SK-N-SH (cell line): Measurements from ENCODE around the gene SGPP2.

Experiments used
- CTCF ChIP-seq: fragments of 200-600 bp; sonication (generic); IDR thresholded peaks from 2 replicates; pipeline ENCODE4 v1.6.1; 2017; ENCODE audit warnings: antibody characterized with exemption, mild to moderate bottlenecking, moderate library complexity
- EP300 ChIP-seq, 2 experiments: IDR thresholded peaks; 2 replicates each; pipeline versions ENCODE4 v1.4.0 to v1.6.1; 2012; ENCODE audit warnings: borderline replicate concordance in 1 of 2, low read depth in 1 of 2, low read length in 1 of 2
- FOXJ3 ChIP-seq: sonication (generic); formaldehyde crosslinking; IDR thresholded peaks from 2 replicates; pipeline ENCODE4 v1.5.1; 2020; ENCODE audit warnings: mild to moderate bottlenecking, missing genetic modification reagents
- MXI1 ChIP-seq: IDR thresholded peaks from 2 replicates; pipeline ENCODE4 v1.6.1; 2012; ENCODE audit warnings: mild to moderate bottlenecking, low read depth, low read length, improper control_type of control experiment
- POLR2AphosphoS5 ChIP-seq: IDR thresholded peaks from 2 replicates; pipeline ENCODE4 v1.6.1; 2012; ENCODE audit warnings: low read depth, low read length
- SMC3 ChIP-seq: IDR thresholded peaks from 2 replicates; pipeline ENCODE4 v1.6.1; 2012; ENCODE audit warnings: low read depth, low read length, improper control_type of control experiment
- TAF1 ChIP-seq: IDR thresholded peaks from 2 replicates; pipeline ENCODE4 v1.6.1; 2012; ENCODE audit warnings: low read depth, mild to moderate bottlenecking, low read length, moderate library complexity, borderline replicate concordance

DNA sequence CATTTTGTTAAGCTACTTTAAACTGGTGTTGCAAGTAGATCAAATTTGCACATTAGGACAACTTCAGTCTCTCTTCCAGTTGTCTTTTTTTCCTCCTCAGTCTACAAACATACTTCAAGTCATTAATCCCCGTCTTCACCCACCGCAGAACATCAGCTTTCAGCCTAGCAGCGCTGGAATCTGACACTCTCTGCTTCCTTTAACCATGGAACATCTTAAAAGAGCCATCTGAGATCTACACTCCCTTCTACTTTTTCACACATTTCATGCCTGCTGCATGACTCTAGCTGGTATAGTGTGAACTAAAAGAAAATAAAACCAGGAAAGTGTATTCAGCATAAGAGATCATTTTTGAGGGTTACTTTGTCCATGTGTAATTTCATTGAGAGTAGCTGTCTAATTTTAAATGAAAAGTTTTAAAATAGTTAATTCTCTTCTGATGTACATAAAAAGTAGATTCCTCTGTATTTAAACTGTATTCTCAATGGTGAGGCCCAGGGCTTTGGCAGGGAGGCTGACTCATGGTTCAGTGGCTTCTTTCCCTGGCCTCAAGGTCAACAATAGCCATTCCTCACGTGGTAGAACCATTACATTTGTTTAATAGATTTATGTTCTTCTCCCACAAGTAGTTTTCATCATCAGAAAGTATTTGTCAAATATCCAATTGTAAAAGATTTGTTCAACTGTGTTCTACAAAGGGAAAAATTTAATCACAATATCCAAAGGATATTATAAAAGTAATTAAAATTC lies 16.5 kb downstream of the SGPP2 start:
- TF ChIP-seq FOXJ3 (CRISPR knock-in tag), result no peak
- no peak for TF ChIP-seq CTCF
- no peak for TF ChIP-seq POLR2AphosphoS5
- no peak for TF ChIP-seq TAF1
- no peak for TF ChIP-seq MXI1
- no peak for TF ChIP-seq SMC3
- no peak for TF ChIP-seq EP300 (IDR thresholded peaks at IDR 0.05; ENCODE audit: borderline replicate concordance in 1 of 2, low read depth in 1 of 2, low read length in 1 of 2)
